Measurements from ENCODE around the gene UQCRQ. TPM values are rescaled to one million over a fixed set of nuclear protein-coding genes. Genes with fewer than 3 reads are reported as not detected.

UQCRQ gene
- total RNA-seq, 4 donors from 2014 or later = 160 to 232 (median 193) TPM

DNA sequence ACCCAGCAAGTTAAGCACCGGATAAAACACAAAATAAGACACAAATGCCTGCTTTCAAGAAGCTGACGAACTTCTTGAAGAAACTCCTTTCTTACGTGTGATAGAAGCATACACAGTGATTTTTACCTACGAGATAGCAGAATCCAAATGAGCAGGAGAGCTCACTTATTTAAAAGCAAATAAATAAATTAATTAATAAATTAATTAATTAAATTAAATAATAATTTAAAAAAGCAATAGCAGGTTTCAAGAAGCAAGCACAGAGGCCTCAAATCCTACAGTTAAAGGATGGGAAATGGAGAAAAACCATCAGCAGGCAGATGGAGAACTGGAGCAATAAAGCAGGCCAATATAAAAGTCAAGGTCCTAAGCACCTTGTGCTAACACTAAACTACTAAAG, 24.4 kb downstream of the UQCRQ start:
- WGBS, 2 donors = 87 to 93% methylated on average over 4 of the region's 4 CpGs
- Histone ChIP-seq H3K27ac (no peak overlapping the region), H3K9me3 (no peaks in the 10 kb centered on the region), H3K27me3 (no peaks in the 10 kb centered on the region), H3K4me3 (no peak overlapping the region), H3K36me3 (peaks cover 13 to 100% (median 41%) of the 10 kb centered on the region in 3 donors), H3K4me1 (no peaks in the 10 kb centered on the region)
- intact Hi-C loops (cut with DNase I) = no loop called here
- TF ChIP-seq POLR2A (IDR thresholded peaks at IDR 0.05) = no peak
- TF ChIP-seq, protein P1, sequence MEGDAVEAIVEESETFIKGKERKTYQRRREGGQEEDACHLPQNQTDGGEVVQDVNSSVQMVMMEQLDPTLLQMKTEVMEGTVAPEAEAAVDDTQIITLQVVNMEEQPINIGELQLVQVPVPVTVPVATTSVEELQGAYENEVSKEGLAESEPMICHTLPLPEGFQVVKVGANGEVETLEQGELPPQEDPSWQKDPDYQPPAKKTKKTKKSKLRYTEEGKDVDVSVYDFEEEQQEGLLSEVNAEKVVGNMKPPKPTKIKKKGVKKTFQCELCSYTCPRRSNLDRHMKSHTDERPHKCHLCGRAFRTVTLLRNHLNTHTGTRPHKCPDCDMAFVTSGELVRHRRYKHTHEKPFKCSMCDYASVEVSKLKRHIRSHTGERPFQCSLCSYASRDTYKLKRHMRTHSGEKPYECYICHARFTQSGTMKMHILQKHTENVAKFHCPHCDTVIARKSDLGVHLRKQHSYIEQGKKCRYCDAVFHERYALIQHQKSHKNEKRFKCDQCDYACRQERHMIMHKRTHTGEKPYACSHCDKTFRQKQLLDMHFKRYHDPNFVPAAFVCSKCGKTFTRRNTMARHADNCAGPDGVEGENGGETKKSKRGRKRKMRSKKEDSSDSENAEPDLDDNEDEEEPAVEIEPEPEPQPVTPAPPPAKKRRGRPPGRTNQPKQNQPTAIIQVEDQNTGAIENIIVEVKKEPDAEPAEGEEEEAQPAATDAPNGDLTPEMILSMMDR (IDR thresholded peaks at IDR 0.05) = no peak
- no peak for DNase-seq

DNA sequence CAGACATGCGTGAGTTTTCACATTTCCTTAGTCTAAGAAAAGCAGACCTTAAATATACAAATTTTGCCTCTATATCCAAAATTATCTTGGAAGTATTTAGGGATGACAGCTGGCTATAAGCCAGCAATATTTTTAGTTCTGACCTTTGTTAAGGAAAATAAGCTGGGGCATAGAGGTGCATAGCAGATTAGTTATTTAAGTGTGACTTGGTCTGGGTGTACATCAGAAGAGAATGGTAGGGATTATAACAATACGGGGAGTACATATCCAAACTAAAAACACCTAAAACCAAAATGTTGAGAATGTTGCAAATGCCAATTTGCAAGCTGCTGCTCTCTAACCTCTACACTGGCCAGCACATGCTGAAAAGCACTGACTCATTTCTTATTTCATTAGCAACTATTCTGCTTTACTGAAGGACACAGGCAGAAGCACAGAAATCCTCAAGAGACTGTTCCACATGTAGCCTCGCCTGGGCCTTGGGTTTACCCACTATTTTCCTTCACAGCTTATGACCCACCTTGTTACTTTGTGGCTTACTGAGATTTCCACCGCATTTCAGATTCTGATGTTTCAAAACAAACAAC, 29.4 kb downstream of the UQCRQ start:
- Histone ChIP-seq H3K4me3 (no peak overlapping the region), H3K27me3 (no peaks in the 10 kb centered on the region), H3K4me1 (no peaks in the 10 kb centered on the region), H3K36me3 (peaks cover 13 to 100% (median 51%) of the 10 kb centered on the region in 3 donors), H3K27ac (no peak overlapping the region), H3K9me3 (no peaks in the 10 kb centered on the region)
- WGBS, 2 donors = 86 to 87% methylated on average over 4 of the region's 4 CpGs
- TF ChIP-seq, protein P1 (IDR thresholded peaks at IDR 0.05) = no peak
- no peak for TF ChIP-seq POLR2A (IDR thresholded peaks at IDR 0.05)
- intact Hi-C loops (cut with DNase I) = no loop called here
- DNase-seq = no peak

DNA sequence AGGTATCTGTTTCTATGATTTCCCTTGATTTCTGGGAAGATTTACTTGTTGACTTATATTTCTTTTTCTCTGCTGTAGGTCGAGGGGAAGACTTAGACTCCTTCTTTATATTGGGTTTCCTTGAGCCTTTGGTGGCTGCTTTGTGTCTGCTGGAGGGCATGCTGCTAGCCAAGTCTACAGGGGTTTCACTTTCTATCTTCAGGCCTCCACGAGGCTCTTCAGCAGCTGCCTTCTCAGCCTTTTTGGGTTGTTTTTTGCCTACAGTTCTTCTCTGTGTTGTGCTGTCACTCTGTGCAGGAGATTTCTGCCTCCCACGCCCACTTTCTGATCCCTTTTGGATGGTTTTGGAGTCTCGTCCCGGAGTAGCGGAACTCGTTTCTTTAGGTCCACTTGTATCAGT, 30.2 kb downstream of the UQCRQ start:
- DNase-seq = no peak
- no peaks in the 10 kb centered on the region for H3K4me1 ChIP-seq
- no peak overlapping the region for H3K4me3 ChIP-seq
- intact Hi-C loops (cut with DNase I) = no loop called here
- TF ChIP-seq POLR2A (IDR thresholded peaks at IDR 0.05) = no peak
- TF ChIP-seq, protein P1 (IDR thresholded peaks at IDR 0.05) = no peak
- H3K27ac ChIP-seq = no peak overlapping the region
- H3K27me3 ChIP-seq = no peaks in the 10 kb centered on the region
- 80 to 81% methylated on average over 7 of the region's 7 CpGs for WGBS, 2 donors
- H3K9me3 ChIP-seq = no peaks in the 10 kb centered on the region
- H3K36me3 ChIP-seq = peaks cover 13 to 100% (median 50%) of the 10 kb centered on the region in 3 donors

DNA sequence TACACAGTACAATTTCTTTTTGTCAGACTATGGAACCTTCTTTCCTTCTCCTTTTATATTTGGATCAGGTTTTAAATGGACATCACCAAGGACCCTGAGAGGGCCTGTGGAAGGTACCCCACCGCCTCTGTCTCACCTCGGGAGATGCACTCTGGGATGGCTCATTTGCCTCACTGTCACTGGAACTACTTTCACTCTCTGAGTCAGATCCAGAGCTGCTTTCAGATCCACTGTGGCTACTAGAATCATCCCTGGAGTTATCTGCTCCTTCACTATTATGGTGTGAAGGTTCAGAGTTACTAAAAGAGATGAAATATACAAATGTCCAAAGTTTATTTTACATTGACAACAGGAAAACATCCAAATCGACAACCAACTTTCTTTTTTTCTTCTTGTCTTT, 31.7 kb downstream of the UQCRQ start:
- no peak for TF ChIP-seq POLR2A (IDR thresholded peaks at IDR 0.05)
- TF ChIP-seq, protein P1 (IDR thresholded peaks at IDR 0.05) = no peak
- WGBS, 2 donors = 59 to 64% methylated on average over 3 of the region's 3 CpGs
- H3K36me3 ChIP-seq = peaks cover 13 to 100% (median 47%) of the 10 kb centered on the region in 3 donors

DNA sequence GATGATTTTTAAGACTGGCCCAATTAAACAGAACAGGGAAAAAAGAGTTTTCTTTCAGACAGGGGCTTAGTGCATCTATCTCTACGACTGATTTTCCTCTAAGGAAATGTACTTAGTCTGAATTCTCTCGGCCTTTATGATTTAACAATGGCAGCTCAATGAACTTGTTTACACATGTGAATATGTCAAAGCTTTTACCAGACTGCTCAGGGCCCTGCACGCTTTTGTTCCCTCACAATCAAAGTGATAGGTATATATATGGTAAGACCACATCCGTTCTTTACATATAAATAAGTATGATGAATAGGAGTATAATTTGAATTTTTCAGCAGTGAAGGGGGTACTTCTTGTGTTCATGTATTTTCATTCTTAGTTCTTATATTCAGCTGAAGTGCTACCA, 34.6 kb downstream of the UQCRQ start:
- intact Hi-C loops (cut with DNase I) = no loop called here
- TF ChIP-seq POLR2A (IDR thresholded peaks at IDR 0.05) = no peak
- TF ChIP-seq, protein P1 (IDR thresholded peaks at IDR 0.05) = no peak

More for the DNA sequence above, 31.7 kb downstream of the UQCRQ start:
- no peaks in the 10 kb centered on the region for H3K27me3 ChIP-seq
- no peak overlapping the region for H3K4me3 ChIP-seq
- H3K27ac ChIP-seq = no peak overlapping the region
- no peak for DNase-seq
- intact Hi-C loops (cut with DNase I) = no loop called here
- H3K4me1 ChIP-seq = no peaks in the 10 kb centered on the region
- no peaks in the 10 kb centered on the region for H3K9me3 ChIP-seq

More for the DNA sequence above, 34.6 kb downstream of the UQCRQ start:
- Histone ChIP-seq H3K4me1 (no peaks in the 10 kb centered on the region), H3K36me3 (peaks cover 12 to 81% (median 42%) of the 10 kb centered on the region in 3 donors), H3K27ac (no peak overlapping the region), H3K4me3 (no peak overlapping the region), H3K27me3 (no peaks in the 10 kb centered on the region), H3K9me3 (no peaks in the 10 kb centered on the region)
- 66 to 70% methylated on average over 4 of the region's 4 CpGs for WGBS, 2 donors
- DNase-seq = no peak

Measured in esophagus squamous epithelium (tissue), 5 donors.